Mucosa of gallbladder (tissue), 1 donor: ENCODE results near the gene CD38. TPM values are rescaled to one million over a fixed set of nuclear protein-coding genes. Genes with fewer than 3 reads are reported as not detected.
"Not testable (repeated sequence)": the region's sequence is repeated elsewhere in the genome, so short reads cannot be mapped to it uniquely, and the experiment has no call there.

Experiments
- DNase-seq: peaks from one replicate; pipeline ENCODE4 v3.0.0-alpha.2; 2020; ENCODE audit warnings: low spot score
- total RNA-seq: library from RNA; stranded (reverse); gene quantifications from one replicate; pipeline ENCODE4 v1.2.1, GENCODE V29; 2021
- donor health status: DM: no; HTN: no; CAD: no.

Gene CD38
- total RNA-seq, 1 donor from 2014 or later = 1.1 TPM

GRCh38 chr4:15799141-15799540, 21.0 kb downstream of the CD38 start:
- no peak for DNase-seq

DNA sequence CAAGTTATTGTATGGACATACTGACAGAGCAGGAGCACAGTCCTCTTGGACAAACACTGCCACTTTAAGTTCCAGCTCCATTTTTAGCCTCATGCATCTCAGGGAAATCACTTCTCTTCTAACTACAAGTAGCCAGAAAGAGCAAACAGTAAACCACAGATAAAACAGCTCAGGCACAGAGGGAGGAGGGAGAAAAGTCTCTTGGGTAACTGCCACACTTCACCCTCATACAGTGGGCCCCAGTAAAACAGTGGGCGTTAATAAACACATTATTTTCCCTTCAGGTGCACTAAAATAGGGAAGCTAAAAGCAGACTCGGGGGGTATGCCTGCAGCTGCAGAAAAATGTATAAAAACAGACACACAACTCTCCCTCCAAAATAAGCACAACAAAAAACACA, 21.6 kb downstream of the CD38 start:
- DNase-seq = no peak

- DNase-seq = not testable (repeated sequence)
Observed at GRCh38 chr4:15802497-15802896, 24.4 kb downstream of the CD38 start.

- DNase-seq = peak; percentile 45
Observed at GRCh38 chr4:15805583-15806517, 27.7 kb downstream of the CD38 start.

DNA sequence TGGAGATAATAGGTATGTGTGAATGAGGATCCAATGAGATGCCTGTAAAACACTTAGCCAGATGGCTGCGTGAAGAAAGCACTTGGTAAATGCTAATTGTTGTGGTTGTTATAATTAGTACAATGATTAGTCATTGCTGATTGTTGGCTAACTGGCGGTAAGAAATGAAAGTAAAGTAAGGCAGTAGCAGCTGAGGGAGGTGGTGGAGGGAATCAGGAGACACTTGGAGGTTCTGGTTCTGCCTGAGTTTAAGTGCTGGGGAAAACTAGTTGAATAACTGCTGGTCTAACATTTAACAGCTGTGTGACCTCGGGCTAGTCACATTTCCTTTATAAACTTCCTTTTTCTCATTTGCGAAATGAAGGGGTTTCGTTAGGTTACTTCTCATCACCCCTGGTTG, 30.9 kb downstream of the CD38 start:
- no peak for DNase-seq

DNA sequence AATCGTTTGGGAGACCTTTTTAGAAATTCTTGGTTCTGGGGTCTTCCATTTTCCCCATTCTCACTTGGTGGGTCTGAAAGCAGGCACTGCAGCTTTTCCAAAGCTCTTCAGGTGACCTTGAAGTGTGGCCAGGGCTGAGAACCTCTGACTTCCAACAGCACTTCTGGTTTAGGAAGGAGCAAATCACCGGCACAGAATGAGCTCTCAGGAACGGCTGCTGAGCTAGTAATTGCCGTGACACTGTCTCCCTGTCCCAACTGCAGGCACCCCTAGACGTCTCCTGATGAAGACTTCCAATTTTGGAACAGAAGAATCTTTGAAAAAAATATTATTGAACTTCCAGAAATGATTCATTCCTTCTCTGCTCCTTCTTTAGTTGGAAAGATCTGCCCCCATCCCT, 31.3 kb downstream of the CD38 start:
- DNase-seq = no peak

DNA sequence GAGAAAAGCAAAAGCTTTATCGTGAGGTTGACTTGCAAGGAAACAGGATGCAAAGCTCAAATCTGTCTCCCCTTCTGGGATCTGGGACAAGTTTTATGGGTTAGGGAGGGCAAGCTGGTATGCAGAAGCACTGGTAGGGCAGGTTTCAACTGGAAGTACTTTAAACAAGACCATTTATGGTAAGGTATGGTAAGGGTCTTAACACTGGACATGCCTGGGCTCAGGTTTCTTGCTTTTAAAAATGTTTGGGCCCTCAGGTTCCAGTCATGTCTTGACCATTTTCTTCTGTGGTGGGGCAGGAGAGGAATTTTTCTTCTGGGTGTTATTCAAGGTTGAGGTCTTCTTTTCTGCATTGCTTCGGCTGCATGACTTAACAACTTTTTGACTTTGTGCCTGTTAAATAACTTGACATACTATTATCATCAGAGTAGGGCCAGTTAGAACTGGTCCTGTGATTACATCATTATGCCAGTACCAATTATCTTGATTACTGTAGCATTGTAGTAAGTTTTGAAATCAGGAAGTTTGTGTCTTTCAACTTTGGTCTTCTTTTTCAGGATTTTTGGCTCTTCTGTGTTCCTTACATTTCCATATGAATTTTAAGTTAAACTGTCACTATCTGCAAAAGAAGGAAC, 33.7 kb downstream of the CD38 start:
- no peak for DNase-seq

GRCh38 chr4:15832523-15833451, 54.7 kb downstream of the CD38 start:
- no peak for DNase-seq

DNA sequence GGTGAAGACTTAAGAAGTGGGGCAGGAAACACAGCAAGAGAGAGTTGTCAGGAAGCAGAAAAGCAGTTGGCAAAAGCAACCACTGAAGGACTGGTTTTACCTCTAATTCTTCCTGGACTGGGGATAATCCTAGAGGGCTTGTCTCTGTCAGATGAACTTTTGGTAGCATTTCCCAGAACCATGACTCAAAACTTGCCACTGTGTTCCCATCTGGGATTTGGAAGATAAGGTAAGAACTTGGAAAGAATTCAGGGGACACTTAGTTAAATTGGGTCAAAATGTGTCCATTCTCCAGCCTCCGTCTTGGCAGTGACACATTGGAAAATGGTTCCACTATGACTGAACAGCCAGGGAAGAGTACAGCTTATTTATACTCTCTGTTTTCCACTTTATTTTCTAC, 55.7 kb downstream of the CD38 start:
- DNase-seq = no peak

- no peak for DNase-seq
Observed at GRCh38 chr4:15836362-15836761, 58.2 kb downstream of the CD38 start.

GRCh38 chr4:15837591-15837990, 59.5 kb downstream of the CD38 start:
- no peak for DNase-seq

DNA sequence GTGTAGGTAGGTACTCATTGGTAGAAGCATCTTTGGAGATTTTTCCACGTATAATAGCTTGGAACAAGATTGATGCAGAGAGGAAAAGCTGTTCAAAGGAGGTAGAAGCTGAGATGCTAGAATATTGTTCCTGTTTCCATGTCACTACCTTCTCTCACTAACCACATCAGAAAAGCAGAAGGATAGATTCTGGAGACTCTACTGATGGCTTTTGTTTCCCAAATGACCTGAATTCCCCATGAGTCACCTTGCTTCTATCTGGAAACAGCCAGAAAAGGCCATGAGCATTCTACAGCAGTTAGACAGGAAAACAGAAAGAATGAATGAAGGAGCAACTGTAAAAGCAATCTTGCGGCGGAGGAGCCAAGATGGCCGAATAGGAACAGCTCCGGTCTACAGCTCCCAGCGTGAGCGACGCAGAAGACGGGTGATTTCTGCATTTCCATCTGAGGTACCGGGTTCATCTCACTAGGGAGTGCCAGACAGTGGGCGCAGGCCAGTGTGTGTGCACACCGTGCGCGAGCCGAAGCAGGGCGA, 63.1 kb downstream of the CD38 start:
- DNase-seq = not testable (repeated sequence)

DNA sequence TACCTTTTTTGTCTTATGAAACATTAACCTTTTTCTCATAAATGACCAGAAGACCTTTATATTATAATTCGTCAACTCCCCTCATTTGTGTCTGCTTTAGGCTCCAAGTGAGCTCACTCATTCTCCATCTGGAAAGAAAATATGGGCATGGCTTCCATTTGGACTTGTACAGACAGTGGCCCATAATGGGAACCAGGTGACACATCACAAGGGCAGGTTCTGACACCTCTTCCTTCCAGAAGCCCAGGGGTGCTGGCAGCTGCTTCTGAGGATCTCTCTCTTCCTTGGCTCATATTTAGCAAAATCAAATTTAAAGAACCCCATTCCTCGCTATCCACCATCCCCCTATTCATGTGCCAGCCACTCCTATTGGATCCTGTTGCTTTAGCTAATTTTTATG, 69.6 kb downstream of the CD38 start:
- no peak for DNase-seq

- DNase-seq = no peak
Observed at GRCh38 chr4:15848191-15848842, 70.2 kb downstream of the CD38 start.

GRCh38 chr4:15851969-15852368, 73.8 kb downstream of the CD38 start:
- DNase-seq = no peak

DNA sequence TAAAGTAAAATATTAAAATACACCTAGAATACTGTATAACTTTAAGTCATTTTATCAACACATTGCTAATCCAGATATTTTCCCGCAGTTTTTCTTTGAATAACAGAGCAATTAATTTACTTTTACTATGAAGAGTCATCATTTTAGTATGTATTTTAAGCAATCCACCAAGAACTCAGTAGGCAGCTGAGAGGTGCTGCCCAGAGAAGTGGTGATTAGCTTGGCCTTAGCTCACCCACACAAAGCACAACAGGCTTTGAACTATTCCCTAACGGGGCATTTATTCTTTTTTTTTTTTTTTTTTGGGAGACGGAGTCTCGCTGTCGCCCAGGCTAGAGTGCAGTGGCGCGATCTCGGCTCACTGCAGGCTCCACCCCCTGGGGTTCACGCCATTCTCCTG, 74.4 kb downstream of the CD38 start:
- DNase-seq = no peak

GRCh38 chr4:15853345-15853744, 75.2 kb downstream of the CD38 start:
- DNase-seq = no peak

DNA sequence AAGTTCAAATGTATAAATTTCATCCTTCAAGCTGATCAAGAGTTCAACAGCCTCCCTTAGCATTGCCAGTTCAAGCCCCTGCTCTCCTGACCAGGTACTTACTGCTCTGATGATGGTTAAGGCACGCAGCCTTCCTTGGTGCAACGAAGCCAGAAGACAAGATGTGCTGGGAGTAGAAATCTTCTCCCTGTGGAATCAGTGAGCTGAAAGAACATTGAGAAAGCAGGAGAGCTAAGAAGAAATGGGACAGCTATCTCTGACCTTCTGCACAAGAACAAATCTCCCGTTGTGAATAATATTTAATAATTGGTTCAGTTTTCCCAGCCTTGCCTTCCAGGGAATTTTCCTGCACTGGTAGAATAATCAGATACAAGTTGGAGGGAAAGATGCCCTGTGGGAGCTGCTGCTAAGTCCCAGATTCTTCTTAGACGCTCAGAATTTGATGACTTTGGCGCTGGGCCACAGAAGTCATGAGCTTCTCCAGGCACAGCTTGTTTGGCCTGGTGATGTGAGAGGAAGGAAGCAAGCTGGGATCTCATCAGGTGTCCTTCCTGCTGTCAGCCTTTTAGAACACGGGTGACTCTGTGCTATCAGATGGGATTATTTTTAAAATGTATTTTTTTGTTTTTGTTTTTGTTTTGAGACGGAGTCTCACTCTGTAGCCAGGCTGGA, 77.8 kb downstream of the CD38 start:
- no peak for DNase-seq

DNA sequence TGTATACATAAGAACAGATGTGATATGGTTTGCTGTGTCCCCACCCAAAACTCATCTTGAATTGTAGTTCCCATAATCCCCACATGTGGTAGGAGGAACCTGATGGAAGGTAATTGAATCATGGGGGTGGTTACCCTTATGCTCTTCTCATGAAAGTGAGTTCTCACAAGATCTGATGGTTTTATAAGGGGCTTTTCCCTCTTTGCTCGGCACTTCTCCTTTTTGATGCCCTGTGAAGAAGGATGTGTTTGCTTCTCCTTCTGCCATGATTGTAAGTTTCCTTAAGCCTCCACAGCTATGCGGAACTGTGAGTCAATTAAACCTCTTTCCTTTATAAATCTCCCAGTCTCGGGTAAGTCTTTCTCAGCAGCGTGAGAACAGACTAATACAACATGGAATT, 83.1 kb downstream of the CD38 start:
- DNase-seq = not testable (repeated sequence)

GRCh38 chr4:15864651-15865566, 86.8 kb downstream of the CD38 start:
- DNase-seq = no peak
